Measurements from ENCODE around the gene PLAAT5. TPM values are rescaled to one million over a fixed set of nuclear protein-coding genes. Genes with fewer than 3 reads are reported as not detected.

Gene PLAAT5
- total RNA-seq, 1 experiment from 2014 or later = 8.5 TPM

DNA sequence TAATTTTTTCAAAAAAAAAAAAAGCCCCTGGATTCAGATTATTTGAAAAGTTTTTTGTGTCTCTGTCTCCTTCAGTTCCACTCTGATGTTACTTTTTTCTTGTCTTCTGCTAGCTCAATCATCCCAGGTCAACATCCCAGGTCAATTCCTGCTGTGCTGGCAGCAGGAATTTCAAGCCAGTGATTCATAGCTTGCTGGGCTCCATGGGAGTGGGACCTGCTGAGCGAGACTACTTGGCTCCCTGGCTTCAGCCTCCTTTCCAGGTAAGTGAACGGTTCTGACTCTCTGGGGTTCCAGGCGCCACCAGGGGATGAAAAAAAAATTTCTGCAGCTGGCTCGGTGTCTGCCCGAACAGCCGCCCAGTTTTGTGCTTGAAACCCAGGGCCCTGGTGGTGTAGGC is 31.4 kb downstream of the PLAAT5 start:
- Histone ChIP-seq H3K4me1 (ENCODE audit: insufficient read depth, low read length) (no peaks in the 10 kb centered on the region; the same call in 1 of the 2 replicates), H2BK12ac (ENCODE audit: insufficient read length, low read depth, low read length) (no peak overlapping the region), H2BK5ac (ENCODE audit: insufficient read length, low read length) (no peak overlapping the region), H3K18ac (ENCODE audit: insufficient read length, low read depth, low read length) (no peak overlapping the region), H3K4me2 (ENCODE audit: insufficient read depth, insufficient read length, low read length) (no peak overlapping the region), H3K27ac (ENCODE audit: insufficient read length, low read depth, low read length) (no peak overlapping the region), H3K27me3 (ENCODE audit: insufficient read depth, low read length) (no peaks in the 10 kb centered on the region), H2BK120ac (ENCODE audit: low read depth, low read length, poor library complexity, severe bottlenecking) (no peak overlapping the region), H4K91ac (ENCODE audit: insufficient read length, low read depth, low read length) (no peak overlapping the region), H3T11ph (ENCODE audit: low read length) (no peak overlapping the region), H2AK5ac (ENCODE audit: insufficient read length, low read length) (no peak overlapping the region), H4K8ac (replicated peaks; ENCODE audit: insufficient read length, low read depth, low read length) (no peak overlapping the region), H3K79me2 (ENCODE audit: insufficient read depth, low read length) (no peaks in the 10 kb centered on the region; the same call in 1 of the 2 replicates), H3K9ac (ENCODE audit: extremely low read depth, insufficient read length, low read length) (no peak overlapping the region), H3K4ac (ENCODE audit: low read depth, low read length) (no peak overlapping the region), H3K9me3 (ENCODE audit: control insufficient read depth, low read depth, low read length) (no peaks in the 10 kb centered on the region), H3K23ac (ENCODE audit: insufficient read length, low read depth, low read length) (no peak overlapping the region), H2BK15ac (ENCODE audit: low read depth, low read length) (no peak overlapping the region), H2AFZ (ENCODE audit: low read length) (no peak overlapping the region), H3K14ac (ENCODE audit: insufficient read depth, low read length) (no peak overlapping the region), H3K79me1 (ENCODE audit: insufficient read depth, low read depth, low read length, poor library complexity, severe bottlenecking) (no peaks in the 10 kb centered on the region), H4K5ac (ENCODE audit: insufficient read length, low read depth, low read length) (no peak overlapping the region), H4K20me1 (ENCODE audit: control insufficient read depth, insufficient read depth, insufficient read length) (no peaks in the 10 kb centered on the region), H3K56ac (ENCODE audit: insufficient read length, low read depth, low read length) (no peak overlapping the region), H3K23me2 (ENCODE audit: insufficient read length, low read depth, low read length, poor library complexity, severe bottlenecking) (no peaks in the 10 kb centered on the region), H2BK20ac (ENCODE audit: low read depth, low read length, poor library complexity, severe bottlenecking) (no peak overlapping the region)
- peaks cover 0 to 24% (median 5%) of the 10 kb centered on the region in 3 experiments; a peak in 4 of 7 replicates for H3K36me3 Mint-ChIP-seq (ENCODE audit: insufficient read depth in 1 of 3, low read depth in 3 of 3)
- no peak overlapping the region; a peak in 1 of 5 replicates for H3K4me3 Mint-ChIP-seq
- WGBS (ENCODE audit: extremely low coverage, insufficient read length, low lambda C conversion rate) = no CpG with 5 or more reads among the region's 6 CpGs
- H3K27ac Mint-ChIP-seq = peak overlapping the region in 2 of 3 experiments; percentile 51 to 61; a peak in 1 of 7 replicates
- no peaks in the 10 kb centered on the region for H3K27me3 Mint-ChIP-seq (ENCODE audit: low read depth)
- no peaks in the 10 kb centered on the region for H3K9me3 Mint-ChIP-seq
- H3K4me1 Mint-ChIP-seq = peaks cover under 1 to 19% of the 10 kb centered on the region in 2 experiments; a peak in 3 of 4 replicates
- DNase-seq = peak; percentile 72
- no peak for TF ChIP-seq CTCF (conservative IDR thresholded peaks at IDR 0.05)
